ENCODE data around the gene ZDHHC9.

The ZDHHC9 gene

GRCh38 chrX:129818123-129818522 is 25.6 kb downstream of the ZDHHC9 start:
- DNase-seq = no peak

- DNase-seq = no peak
Observed at GRCh38 chrX:129813662-129814368, 29.9 kb downstream of the ZDHHC9 start.

DNA sequence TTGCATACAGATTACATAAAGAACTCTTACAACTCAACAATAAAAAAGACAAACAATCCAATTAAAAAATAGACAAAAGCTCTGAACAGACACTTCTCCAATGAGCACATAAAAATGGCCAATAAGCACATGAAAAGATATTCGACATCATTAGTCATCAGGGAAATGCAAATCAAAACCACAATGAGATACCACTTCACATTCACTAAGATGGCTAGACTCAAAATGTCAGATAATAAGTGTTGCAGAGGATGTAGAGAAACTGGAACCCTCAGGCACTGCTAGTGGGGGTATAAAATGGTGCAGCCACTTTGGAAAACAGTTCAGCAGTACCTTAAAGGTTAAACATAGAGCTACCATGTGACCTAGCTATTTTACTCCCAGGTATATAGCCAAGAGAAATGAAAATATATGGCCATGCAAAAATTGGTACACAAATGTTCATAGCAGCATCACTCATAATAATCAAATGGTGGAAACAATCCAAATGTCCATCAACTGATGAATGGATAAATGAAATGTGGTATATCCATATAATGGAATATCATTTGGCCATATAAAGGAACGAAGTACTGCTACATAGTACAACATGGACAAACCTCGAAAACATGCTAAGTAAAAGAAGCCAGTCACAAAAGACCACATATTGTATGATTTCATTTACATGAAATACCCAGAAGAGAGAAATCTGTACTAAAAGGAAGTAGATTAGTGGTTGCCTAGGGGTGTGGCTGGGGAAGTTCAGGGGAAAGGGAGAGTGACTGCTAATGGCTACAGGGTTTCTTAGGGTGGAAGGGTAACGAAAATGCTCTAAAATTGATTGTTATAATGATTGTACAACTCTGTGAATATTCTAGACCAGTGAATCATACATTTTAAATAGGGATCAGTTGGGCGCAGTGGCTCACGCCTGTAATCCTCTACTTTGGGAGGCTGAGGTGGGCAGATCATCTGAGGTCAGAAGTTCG is 34.6 kb downstream of the ZDHHC9 start:
- no peak for DNase-seq

GRCh38 chrX:129808158-129808828 is 35.4 kb downstream of the ZDHHC9 start:
- DNase-seq = no peak

DNA sequence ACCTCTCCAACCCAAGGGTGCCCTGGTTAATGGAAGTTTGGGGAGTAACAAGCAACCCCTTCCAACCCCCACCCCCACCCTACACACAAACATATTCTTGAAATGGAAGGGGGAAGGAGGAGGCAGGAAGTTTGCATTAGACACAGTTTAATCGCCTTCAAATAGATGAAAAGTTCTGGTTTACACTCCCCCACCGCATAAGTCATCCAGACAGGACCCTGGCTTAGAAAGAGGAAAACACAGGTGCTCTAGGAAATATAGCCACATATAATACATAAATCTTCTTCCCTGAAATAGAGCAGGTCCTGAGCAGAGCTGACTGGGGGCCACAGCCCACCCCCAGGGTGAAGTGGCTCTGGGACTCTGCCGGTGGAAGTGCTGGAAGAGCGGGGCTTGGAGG is 38.9 kb downstream of the ZDHHC9 start:
- DNase-seq = no peak

GRCh38 chrX:129802863-129803262 is 40.8 kb downstream of the ZDHHC9 start:
- no peak for DNase-seq

GRCh38 chrX:129800186-129800585 is 43.5 kb downstream of the ZDHHC9 start:
- no peak for DNase-seq

DNA sequence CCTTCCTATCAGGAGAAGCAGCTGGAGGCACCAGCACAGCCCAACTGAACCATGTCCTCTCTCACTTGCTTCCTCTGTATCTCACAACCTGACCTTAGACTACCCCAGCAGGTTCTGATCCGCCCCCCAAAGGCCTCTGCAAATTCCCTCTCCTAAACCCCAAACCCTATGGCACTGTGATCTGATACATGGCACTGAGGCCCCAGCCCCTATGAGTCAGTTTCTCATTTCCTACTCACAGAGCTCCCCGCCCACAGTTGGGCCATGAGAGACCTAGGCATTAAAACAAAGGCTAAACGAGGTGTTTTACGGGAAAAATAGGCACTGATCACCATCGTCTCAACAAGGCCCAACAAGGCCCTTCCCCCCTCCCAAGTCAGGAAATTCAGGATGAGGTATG is 44.8 kb downstream of the ZDHHC9 start:
- no peak for DNase-seq

DNA sequence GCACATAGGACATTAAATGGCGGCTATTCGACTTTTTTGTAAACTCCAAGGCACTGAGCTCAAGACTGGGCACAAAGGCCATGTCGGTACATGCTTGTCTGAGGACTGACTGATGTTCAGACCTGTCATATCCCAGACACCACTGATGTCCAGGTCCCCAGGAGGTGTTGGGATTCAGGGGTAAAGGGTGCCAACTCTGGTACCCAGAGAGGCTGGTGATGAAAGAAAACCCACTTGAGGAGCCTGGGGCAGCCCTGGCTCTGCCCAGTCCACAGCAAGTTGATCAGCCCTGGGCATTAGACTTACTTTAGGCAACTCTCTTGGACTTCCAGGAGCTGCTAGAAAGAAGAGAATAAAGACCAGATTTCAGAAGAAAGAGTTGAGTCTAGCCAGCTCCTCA is 45.2 kb downstream of the ZDHHC9 start:
- no peak for DNase-seq

DNA sequence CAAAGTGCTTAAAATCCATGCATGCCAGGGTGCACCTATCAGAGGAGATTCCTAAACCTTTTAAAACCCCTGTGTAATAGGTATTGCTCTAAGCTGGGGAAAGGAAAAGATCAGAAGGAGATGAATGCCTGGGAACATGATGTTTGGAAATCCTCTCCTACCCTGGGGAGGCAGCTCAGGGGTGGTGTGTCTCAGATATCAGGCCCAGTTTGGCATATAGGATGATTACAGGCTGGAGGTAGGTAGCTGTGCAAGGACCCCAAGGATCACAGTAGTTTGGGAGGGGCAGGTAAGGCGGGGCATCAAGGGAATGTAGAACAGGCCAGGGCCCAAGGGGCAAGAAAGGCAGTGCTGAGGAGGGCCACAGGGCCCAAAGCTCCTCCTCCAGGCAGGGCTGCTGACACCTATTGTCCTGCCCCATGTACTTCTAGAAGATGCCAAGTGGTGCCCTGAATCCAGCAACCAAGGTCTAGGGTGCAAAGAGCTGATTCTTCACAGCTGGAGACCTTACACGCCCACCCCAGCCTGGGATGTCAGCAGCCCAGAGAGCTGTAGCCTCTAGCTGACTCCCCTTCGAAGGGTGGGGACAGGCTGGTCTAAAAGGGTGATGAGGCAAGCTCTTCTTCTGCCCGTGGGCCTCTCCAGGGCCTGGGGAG is 46.3 kb downstream of the ZDHHC9 start:
- DNase-seq = no peak

DNA sequence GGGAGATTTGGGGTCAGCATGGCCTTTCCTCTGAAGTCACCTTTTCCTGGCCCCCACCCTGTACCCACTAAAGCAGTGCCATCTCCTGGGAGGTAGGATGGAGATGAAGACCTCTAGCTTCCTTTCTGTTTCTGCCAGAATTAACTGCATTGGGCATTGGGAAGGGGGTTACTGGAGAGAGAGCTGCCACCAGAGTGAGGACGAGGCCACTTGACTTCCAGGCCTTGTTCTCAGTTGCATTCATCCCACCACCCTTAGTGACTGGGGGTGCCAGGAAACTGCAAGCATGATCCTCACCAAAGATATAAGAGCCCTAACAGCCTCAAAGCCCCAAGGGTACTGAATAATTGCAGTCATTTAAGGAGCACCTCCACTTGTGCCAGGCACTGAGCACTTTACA is 48.1 kb downstream of the ZDHHC9 start:
- DNase-seq = no peak

GRCh38 chrX:129793604-129794191 is 50.0 kb downstream of the ZDHHC9 start:
- DNase-seq = no peak

GRCh38 chrX:129792586-129793291 is 50.9 kb downstream of the ZDHHC9 start:
- no peak for DNase-seq

DNA sequence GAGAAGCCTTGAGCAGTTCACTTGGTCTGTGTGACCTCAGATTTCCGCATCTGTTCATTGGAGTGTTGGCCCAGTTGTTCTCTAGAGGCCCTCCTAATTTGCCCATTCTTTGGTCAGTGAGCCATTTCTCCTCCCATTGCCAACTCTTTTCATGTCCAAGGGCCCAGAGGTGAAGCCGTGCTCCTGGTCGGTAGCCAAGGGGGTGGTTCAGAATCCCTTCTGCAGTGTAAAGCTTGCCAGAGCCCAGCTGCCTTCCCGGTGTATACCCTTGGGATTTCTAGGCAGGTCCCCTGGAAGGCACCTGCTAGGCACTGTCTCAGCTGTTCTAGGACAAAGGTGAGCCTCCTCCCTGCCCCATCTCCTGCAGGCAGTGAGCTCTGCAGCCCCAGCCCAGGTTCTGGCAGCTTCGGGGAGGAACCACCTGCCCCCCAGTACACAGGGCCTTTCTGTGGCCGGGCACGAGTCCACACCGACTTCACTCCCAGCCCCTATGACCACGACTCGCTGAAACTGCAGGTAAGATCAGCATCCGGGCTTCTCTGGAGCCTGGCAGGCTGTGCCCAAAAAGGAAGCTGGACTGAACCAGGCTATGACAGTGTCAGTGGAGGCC is 51.6 kb downstream of the ZDHHC9 start:
- DNase-seq = no peak

- no peak for DNase-seq
Observed at GRCh38 chrX:129791336-129791735, 52.4 kb downstream of the ZDHHC9 start.

DNA sequence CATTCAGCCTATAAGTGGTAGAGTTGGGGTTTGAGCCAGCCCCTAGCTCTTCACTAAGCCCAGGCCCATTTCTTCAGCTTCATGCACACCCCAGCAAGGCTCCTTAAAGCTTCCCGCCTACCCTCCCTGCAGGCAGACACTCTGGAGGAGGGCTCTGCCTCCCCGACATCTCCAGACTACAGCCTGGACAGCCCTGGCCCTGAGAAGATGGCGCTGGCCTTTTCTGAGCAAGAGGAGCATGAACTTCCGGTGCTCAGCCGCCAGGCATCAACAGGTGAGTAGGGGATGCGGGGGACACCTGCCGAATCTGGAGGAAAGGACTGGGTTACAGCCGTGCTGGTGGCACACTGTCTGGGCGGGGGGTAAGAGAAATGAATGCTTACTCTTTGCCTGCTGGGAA is 52.9 kb downstream of the ZDHHC9 start:
- no peak for DNase-seq

DNA sequence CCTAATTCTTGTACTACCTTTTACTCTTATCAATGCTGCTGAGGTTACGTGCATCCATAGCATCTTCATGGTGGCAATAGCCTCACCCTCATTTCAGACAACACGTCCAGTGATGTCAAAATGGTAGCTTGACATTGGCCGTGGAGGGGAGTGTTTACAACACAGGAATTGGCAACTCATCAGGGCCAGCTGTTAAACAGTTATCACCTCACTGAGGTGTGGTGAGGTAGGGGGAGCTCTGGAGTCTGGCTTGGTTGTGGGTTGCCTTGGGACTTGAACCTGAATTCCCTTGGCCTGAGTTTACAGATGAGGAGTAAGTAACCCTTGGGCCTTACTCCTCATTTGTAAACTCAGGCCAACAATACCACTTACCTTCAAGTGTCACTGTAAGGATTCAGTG is 53.5 kb downstream of the ZDHHC9 start:
- no peak for DNase-seq

- no peak for DNase-seq
Observed at GRCh38 chrX:129788527-129788926, 55.2 kb downstream of the ZDHHC9 start.

GRCh38 chrX:129787336-129788055 is 56.2 kb downstream of the ZDHHC9 start:
- no peak for DNase-seq

GRCh38 chrX:129786210-129786651 is 57.5 kb downstream of the ZDHHC9 start:
- DNase-seq = no peak

Measured in NCI-H2171 (cell line).